Measurements from ENCODE around the gene COL4A1.

- no peak for TF ChIP-seq CTCF (IDR thresholded peaks at IDR 0.05)
- TF ChIP-seq POLR2A (IDR thresholded peaks at IDR 0.05): no peak
Observed at GRCh38 chr13:110273254-110273653, 33.7 kb downstream of the COL4A1 start.
